Stimulated activated CD4-positive, alpha-beta T cell treated with anti-CD3 and anti-CD28 coated beads, Interleukin-1b, Interleukin-23, amount 100 ng/mL, for 4 hours (primary cell): ENCODE data around the gene IL15RA.
"Not testable (repeated sequence)": the region's sequence is repeated elsewhere in the genome, so short reads cannot be mapped to it uniquely, and the experiment has no call there.

Experiments used
- DNase-seq, 2 donors: peaks; one replicate each; pipeline ENCODE4 v3.0.0-alpha.2; 2020; ENCODE audit warnings: low read depth in 2 of 2

Gene IL15RA

GRCh38 chr10:5970527-5970926 lies 6.8 kb downstream of the IL15RA start:
- no peak for DNase-seq

GRCh38 chr10:5970066-5970465 lies 7.3 kb downstream of the IL15RA start:
- DNase-seq = no peak

- DNase-seq = no peak
These were observed 8.5 kb downstream of the IL15RA start for GRCh38 chr10:5968681-5969453.

GRCh38 chr10:5968037-5968680 lies 9.2 kb downstream of the IL15RA start:
- no peak for DNase-seq

- no peak for DNase-seq
These were observed 12.1 kb downstream of the IL15RA start for GRCh38 chr10:5965266-5965665.

- no peak for DNase-seq
These were observed 12.6 kb downstream of the IL15RA start for GRCh38 chr10:5964736-5965135.

- DNase-seq = no peak
These were observed 13.8 kb downstream of the IL15RA start for GRCh38 chr10:5963591-5963990.

GRCh38 chr10:5963071-5963470 lies 14.3 kb downstream of the IL15RA start:
- no peak for DNase-seq

GRCh38 chr10:5962358-5962940 lies 14.9 kb downstream of the IL15RA start:
- DNase-seq = not testable (repeated sequence)

GRCh38 chr10:5961405-5962100 lies 15.8 kb downstream of the IL15RA start:
- no peak for DNase-seq

- DNase-seq = not testable (repeated sequence)
These were observed 16.4 kb downstream of the IL15RA start for GRCh38 chr10:5960973-5961275.

GRCh38 chr10:5960070-5960972 lies 17.0 kb downstream of the IL15RA start:
- DNase-seq = no peak

GRCh38 chr10:5959581-5960069 lies 17.7 kb downstream of the IL15RA start:
- no peak for DNase-seq

- no peak for DNase-seq
These were observed 18.2 kb downstream of the IL15RA start for GRCh38 chr10:5959142-5959541.

- DNase-seq = no peak
These were observed 18.7 kb downstream of the IL15RA start for GRCh38 chr10:5958675-5959074.

GRCh38 chr10:5958077-5958476 lies 19.3 kb downstream of the IL15RA start:
- DNase-seq = no peak

- DNase-seq = no peak
These were observed 21.0 kb downstream of the IL15RA start for GRCh38 chr10:5956146-5956936.

- DNase-seq = no peak
These were observed 23.7 kb downstream of the IL15RA start for GRCh38 chr10:5953676-5954075.

- DNase-seq = no peak
These were observed 24.5 kb downstream of the IL15RA start for GRCh38 chr10:5952731-5953385.
